ENCODE results near the gene STOM.

Gene STOM

GRCh38 chr9:121317737-121318630 lies 52.1 kb downstream of the STOM start:
- DNase-seq (ENCODE audit: extremely low read depth, low read depth): no peak
- no peak for TF ChIP-seq CTCF (IDR thresholded peaks at IDR 0.05; ENCODE audit: low read depth, low read length)

GRCh38 chr9:121316852-121317373 lies 53.1 kb downstream of the STOM start:
- no peak for DNase-seq (ENCODE audit: extremely low read depth, low read depth)

DNA sequence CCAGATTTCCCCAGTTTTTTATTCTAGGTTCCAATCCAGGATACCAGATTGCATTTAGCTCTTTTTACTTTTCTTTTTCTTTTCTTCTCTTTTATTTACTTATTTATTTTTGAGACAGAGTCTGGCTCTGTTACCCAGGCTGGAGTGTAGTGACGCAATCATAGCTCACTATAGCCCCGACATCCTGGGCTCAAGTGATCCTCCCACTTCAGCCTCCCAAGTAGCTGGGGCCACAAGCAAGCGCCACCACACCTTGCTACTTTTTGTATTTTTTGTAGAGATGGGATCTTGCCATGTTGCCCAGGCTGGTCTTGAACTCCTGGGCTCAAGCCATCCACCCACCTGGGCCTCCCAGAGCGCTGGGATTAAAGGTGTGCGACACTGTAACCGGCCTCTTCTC lies 53.7 kb downstream of the STOM start:
- TF ChIP-seq CTCF (IDR thresholded peaks at IDR 0.05; ENCODE audit: low read depth, low read length): no peak
- DNase-seq (ENCODE audit: extremely low read depth, low read depth): no peak

More at GRCh38 chr9:121316852-121317373, 53.1 kb downstream of the STOM start:
- TF ChIP-seq CTCF (IDR thresholded peaks at IDR 0.05; ENCODE audit: low read depth, low read length): no peak

- TF ChIP-seq CTCF (IDR thresholded peaks at IDR 0.05; ENCODE audit: low read depth, low read length): no peak
- DNase-seq (ENCODE audit: extremely low read depth, low read depth): no peak
Measured at GRCh38 chr9:121313458-121314152, 56.4 kb downstream of the STOM start.

- DNase-seq (ENCODE audit: extremely low read depth, low read depth): no peak
Measured at GRCh38 chr9:121312169-121312568, 57.9 kb downstream of the STOM start.

DNA sequence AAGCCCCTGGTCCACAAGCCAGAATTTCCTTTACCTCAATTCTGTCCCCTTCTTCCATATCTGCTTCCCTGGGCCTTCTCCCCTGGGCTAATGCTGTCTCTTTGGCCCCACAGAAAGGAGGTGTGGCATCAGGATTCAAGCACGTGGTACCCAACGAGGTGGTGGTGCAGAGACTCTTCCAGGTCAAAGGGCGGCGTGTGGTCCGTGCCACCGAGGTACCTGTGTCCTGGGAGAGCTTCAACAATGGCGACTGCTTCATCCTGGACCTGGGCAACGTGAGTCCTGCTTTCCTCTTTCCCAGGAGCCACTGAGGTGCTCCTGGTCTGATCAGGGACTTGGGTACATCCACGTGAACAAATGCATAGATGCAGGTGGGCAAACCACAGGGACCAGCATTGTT lies 59.5 kb downstream of the STOM start:
- no peak for TF ChIP-seq CTCF (IDR thresholded peaks at IDR 0.05; ENCODE audit: low read depth, low read length)
- DNase-seq (ENCODE audit: extremely low read depth, low read depth): no peak

More at GRCh38 chr9:121312169-121312568, 57.9 kb downstream of the STOM start:
- TF ChIP-seq CTCF (IDR thresholded peaks at IDR 0.05; ENCODE audit: low read depth, low read length): no peak

Measured in AG09319 (cell line).